ENCODE measurements around the gene P4HA1.

GRCh38 chr10:73086816-73087215, 9.8 kb downstream of the P4HA1 start:
- TF ChIP-seq, protein P1, sequence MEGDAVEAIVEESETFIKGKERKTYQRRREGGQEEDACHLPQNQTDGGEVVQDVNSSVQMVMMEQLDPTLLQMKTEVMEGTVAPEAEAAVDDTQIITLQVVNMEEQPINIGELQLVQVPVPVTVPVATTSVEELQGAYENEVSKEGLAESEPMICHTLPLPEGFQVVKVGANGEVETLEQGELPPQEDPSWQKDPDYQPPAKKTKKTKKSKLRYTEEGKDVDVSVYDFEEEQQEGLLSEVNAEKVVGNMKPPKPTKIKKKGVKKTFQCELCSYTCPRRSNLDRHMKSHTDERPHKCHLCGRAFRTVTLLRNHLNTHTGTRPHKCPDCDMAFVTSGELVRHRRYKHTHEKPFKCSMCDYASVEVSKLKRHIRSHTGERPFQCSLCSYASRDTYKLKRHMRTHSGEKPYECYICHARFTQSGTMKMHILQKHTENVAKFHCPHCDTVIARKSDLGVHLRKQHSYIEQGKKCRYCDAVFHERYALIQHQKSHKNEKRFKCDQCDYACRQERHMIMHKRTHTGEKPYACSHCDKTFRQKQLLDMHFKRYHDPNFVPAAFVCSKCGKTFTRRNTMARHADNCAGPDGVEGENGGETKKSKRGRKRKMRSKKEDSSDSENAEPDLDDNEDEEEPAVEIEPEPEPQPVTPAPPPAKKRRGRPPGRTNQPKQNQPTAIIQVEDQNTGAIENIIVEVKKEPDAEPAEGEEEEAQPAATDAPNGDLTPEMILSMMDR (IDR thresholded peaks at IDR 0.05 in 8 of 11, conservative IDR thresholded peaks at IDR 0.05 in 3 of 11), result no peak
- TF ChIP-seq POLR2A (IDR thresholded peaks at IDR 0.05), result no peak

All from spleen (tissue), 7 donors.